LNCaP clone FGC (cell line): ENCODE data around the gene TM4SF4.

Experiments
- DNase-seq: peaks from one replicate; pipeline ENCODE4 v3.0.0-alpha.2; 2011; ENCODE audit warnings: low read depth
- H3K4me3 ChIP-seq: 2 replicates; pipeline ENCODE4 v1.5.1; 2011; ENCODE audit warnings: mild to moderate bottlenecking, low read depth, low read length, control low read depth
- CTCF ChIP-seq: IDR thresholded peaks from 2 replicates; pipeline ENCODE4 v1.5.1; 2012; ENCODE audit warnings: mild to moderate bottlenecking; ENCODE audit not compliant: control insufficient read depth, insufficient read depth; ENCODE audit errors: extremely low read depth

Gene TM4SF4

GRCh38 chr3:149532489-149533180, 58.1 kb downstream of the TM4SF4 start:
- DNase-seq = no peak
- no peak overlapping the region for H3K4me3 ChIP-seq
- no peak for TF ChIP-seq CTCF

GRCh38 chr3:149534082-149534481, 59.6 kb downstream of the TM4SF4 start:
- no peak overlapping the region for H3K4me3 ChIP-seq
- DNase-seq = no peak
- no peak for TF ChIP-seq CTCF

GRCh38 chr3:149534671-149535332, 60.3 kb downstream of the TM4SF4 start:
- peak; percentile 52 for DNase-seq
- no peak overlapping the region for H3K4me3 ChIP-seq
- no peak for TF ChIP-seq CTCF

GRCh38 chr3:149535333-149535685, 60.8 kb downstream of the TM4SF4 start:
- H3K4me3 ChIP-seq = no peak overlapping the region
- no peak for DNase-seq
- no peak for TF ChIP-seq CTCF

GRCh38 chr3:149536429-149536828, 61.9 kb downstream of the TM4SF4 start:
- H3K4me3 ChIP-seq = no peak overlapping the region
- DNase-seq = no peak
- TF ChIP-seq CTCF = no peak

GRCh38 chr3:149538371-149538770, 63.9 kb downstream of the TM4SF4 start:
- no peak for TF ChIP-seq CTCF
- no peak for DNase-seq
- no peak overlapping the region for H3K4me3 ChIP-seq

- TF ChIP-seq CTCF = no peak
- no peak for DNase-seq
- H3K4me3 ChIP-seq = no peak overlapping the region
Measured at GRCh38 chr3:149541091-149541491, 66.6 kb downstream of the TM4SF4 start.
